Stimulated activated CD8-positive, alpha-beta memory T cell treated with anti-CD3 and anti-CD28 coated beads, Interleukin-12 subunit alpha, Interleukin-12 subunit beta, amount 100 ng/mL, for 1 hour (primary cell): ENCODE measurements around the gene DPYD.

ENCODE experiments used
- DNase-seq: peaks from one replicate; pipeline ENCODE4 v3.0.0-alpha.2; 2020; ENCODE audit warnings: low read depth

The DPYD gene

GRCh38 chr1:97783751-97784150 lies 137.1 kb downstream of the DPYD start:
- DNase-seq, result no peak

GRCh38 chr1:97781762-97782337 lies 139.0 kb downstream of the DPYD start:
- no peak for DNase-seq

GRCh38 chr1:97780884-97781283 lies 139.9 kb downstream of the DPYD start:
- DNase-seq, result no peak

GRCh38 chr1:97778718-97779117 lies 142.1 kb downstream of the DPYD start:
- DNase-seq, result no peak

GRCh38 chr1:97770376-97770775 lies 150.5 kb downstream of the DPYD start:
- DNase-seq, result no peak

GRCh38 chr1:97767381-97767780 lies 153.5 kb downstream of the DPYD start:
- DNase-seq, result no peak

- no peak for DNase-seq
Observed at GRCh38 chr1:97764991-97765390, 155.8 kb downstream of the DPYD start.

- DNase-seq, result no peak
Observed at GRCh38 chr1:97761637-97762036, 159.2 kb downstream of the DPYD start.

GRCh38 chr1:97759078-97759477 lies 161.8 kb downstream of the DPYD start:
- DNase-seq, result no peak

GRCh38 chr1:97758541-97759057 lies 162.2 kb downstream of the DPYD start:
- DNase-seq, result no peak

GRCh38 chr1:97745912-97746311 lies 174.9 kb downstream of the DPYD start:
- DNase-seq, result no peak

GRCh38 chr1:97744977-97745376 lies 175.9 kb downstream of the DPYD start:
- no peak for DNase-seq

- no peak for DNase-seq
Observed at GRCh38 chr1:97743129-97743528, 177.7 kb downstream of the DPYD start.

GRCh38 chr1:97740891-97741290 lies 179.9 kb downstream of the DPYD start:
- no peak for DNase-seq

GRCh38 chr1:97739596-97740103 lies 181.2 kb downstream of the DPYD start:
- no peak for DNase-seq

- DNase-seq, result no peak
Observed at GRCh38 chr1:97738270-97738669, 182.6 kb downstream of the DPYD start.

- DNase-seq, result no peak
Observed at GRCh38 chr1:97730271-97730670, 190.6 kb downstream of the DPYD start.

- DNase-seq, result no peak
Observed at GRCh38 chr1:97728436-97728835, 192.4 kb downstream of the DPYD start.

GRCh38 chr1:97727029-97727428 lies 193.8 kb downstream of the DPYD start:
- no peak for DNase-seq

- no peak for DNase-seq
Observed at GRCh38 chr1:97726386-97726785, 194.4 kb downstream of the DPYD start.

GRCh38 chr1:97721221-97721620 lies 199.6 kb downstream of the DPYD start:
- no peak for DNase-seq

- no peak for DNase-seq
Observed at GRCh38 chr1:97712980-97713379, 207.9 kb downstream of the DPYD start.

GRCh38 chr1:97711858-97712257 lies 209.0 kb downstream of the DPYD start:
- no peak for DNase-seq

- no peak for DNase-seq
Observed at GRCh38 chr1:97693601-97694000, 227.2 kb downstream of the DPYD start.
